ENCODE results near the gene MROH7.

The MROH7 gene

GRCh38 chr1:54744696-54745095, 103.1 kb downstream of the MROH7 start:
- DNase-seq = no peak

- no peak for DNase-seq
Measured at GRCh38 chr1:54745274-54745673, 103.7 kb downstream of the MROH7 start.

- DNase-seq = no peak
Measured at GRCh38 chr1:54745864-54746263, 104.3 kb downstream of the MROH7 start.

- DNase-seq = no peak
Measured at GRCh38 chr1:54748094-54748835, 106.7 kb downstream of the MROH7 start.

GRCh38 chr1:54750596-54750995, 109.0 kb downstream of the MROH7 start:
- no peak for DNase-seq

- no peak for DNase-seq
Measured at GRCh38 chr1:54751426-54751825, 109.8 kb downstream of the MROH7 start.

- no peak for DNase-seq
Measured at GRCh38 chr1:54754045-54754444, 112.5 kb downstream of the MROH7 start.

GRCh38 chr1:54754486-54755285, 113.1 kb downstream of the MROH7 start:
- DNase-seq = no peak

- no peak for DNase-seq
Measured at GRCh38 chr1:54757833-54758232, 116.2 kb downstream of the MROH7 start.

GRCh38 chr1:54758678-54759348, 117.2 kb downstream of the MROH7 start:
- no peak for DNase-seq

Measured in activated CD4-positive, alpha-beta T cell treated with anti-CD3 and anti-CD28 coated beads, Interleukin-2, amount 50 U/mL, for 1 hour (primary cell).